ENCODE data around the gene CXXC4.

The CXXC4 gene

GRCh38 chr4:104494822-104495559, at the start of gene CXXC4:
TSS of gene CXXC4 (minus strand) at chr4:104494894. CDS start at chr4:104491802, 3,092 bp downstream.
- DNase-seq (ENCODE audit: low read depth) = no peak

- DNase-seq (ENCODE audit: low read depth) = no peak
Measured at GRCh38 chr4:104533156-104533555, 38.5 kb upstream of the CXXC4 start.

GRCh38 chr4:104532677-104533076, 38.0 kb upstream of the CXXC4 start:
- DNase-seq (ENCODE audit: low read depth) = no peak

- no peak for DNase-seq (ENCODE audit: low read depth)
Measured at GRCh38 chr4:104531390-104531789, 36.7 kb upstream of the CXXC4 start.

- DNase-seq (ENCODE audit: low read depth) = no peak
Measured at GRCh38 chr4:104530426-104530825, 35.7 kb upstream of the CXXC4 start.

- no peak for DNase-seq (ENCODE audit: low read depth)
Measured at GRCh38 chr4:104524591-104524990, 29.9 kb upstream of the CXXC4 start.

- no peak for DNase-seq (ENCODE audit: low read depth)
Measured at GRCh38 chr4:104524026-104524425, 29.3 kb upstream of the CXXC4 start.

- DNase-seq (ENCODE audit: low read depth) = no peak
Measured at GRCh38 chr4:104519588-104519987, 24.9 kb upstream of the CXXC4 start.

GRCh38 chr4:104516884-104517283, 22.2 kb upstream of the CXXC4 start:
- DNase-seq (ENCODE audit: low read depth) = no peak

DNA sequence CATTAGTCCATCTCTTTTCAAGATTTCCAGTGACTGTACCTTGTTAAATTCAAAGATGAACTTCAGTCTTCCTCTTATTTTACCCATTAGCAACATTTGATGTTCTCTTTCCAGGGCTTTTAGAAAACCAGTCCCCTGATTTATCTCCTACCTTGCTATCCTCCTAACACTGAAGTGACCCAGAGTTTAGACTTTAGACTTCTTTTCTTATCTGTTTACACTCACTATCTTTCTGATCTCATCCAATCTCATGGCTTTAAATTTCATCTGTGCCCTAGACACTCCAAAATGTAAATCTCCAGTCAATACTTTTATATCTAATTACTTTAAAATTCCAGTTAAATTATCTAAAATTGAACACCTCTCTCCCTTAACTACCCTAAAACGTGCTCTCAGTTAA, 13.5 kb upstream of the CXXC4 start:
- DNase-seq (ENCODE audit: low read depth) = no peak

DNA sequence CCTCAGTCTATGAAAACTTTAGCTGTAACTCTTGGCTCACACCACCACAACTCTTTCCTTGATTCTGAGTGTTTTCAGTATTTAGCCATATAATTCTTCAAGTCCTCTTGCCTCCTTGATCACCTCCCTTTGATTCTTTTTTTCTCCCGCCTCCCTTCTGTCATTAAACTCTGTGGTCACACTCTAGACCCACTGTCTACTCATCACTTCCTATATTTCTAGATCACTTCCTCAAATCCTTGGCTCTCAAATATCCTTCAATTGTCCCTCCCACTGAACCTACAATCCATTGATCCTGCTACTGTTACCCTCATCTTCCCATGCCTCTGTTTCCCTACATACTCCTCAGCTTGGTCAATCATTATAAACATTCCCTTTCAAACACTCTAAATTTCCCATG, 12.4 kb upstream of the CXXC4 start:
- no peak for DNase-seq (ENCODE audit: low read depth)

DNA sequence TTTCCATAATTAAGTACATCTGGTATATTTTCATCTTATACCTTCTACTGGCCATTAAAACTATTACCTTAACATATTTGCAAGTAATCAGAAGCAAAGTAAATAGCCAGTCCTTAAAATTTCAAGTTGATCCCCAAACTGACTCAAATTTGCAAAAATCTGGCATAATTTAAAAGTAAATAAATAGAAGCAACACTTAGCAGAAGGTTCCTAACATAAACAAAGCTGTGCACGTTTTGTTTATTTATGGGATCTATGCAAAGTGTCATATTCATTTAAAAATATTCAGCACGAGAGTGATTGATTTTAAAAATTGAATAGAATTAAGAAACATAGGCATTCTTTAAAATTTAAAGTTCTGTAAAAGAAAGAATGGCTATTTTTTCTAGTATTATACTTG, 9.8 kb upstream of the CXXC4 start:
- DNase-seq (ENCODE audit: low read depth) = no peak

- no peak for DNase-seq (ENCODE audit: low read depth)
Measured at GRCh38 chr4:104502471-104502870, 7.8 kb upstream of the CXXC4 start.

DNA sequence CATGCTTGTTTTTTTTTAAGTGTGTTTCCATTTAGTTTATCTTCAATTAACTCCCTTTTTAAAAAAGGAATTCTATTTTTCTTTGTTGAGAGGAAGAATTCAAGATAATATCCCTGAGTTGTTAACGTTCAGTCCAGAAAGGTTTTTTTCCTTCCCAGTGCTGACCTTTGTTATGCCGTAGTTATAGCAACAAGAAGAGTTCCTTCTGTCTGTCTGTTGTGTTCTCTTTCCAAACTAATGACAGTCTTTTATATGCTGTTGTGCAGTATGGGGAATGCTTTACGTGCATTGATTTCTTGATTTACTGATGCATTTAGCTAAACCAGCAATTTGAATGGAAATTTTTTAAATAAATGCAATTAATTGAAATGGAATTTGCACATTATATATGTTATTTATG, 6.6 kb upstream of the CXXC4 start:
- no peak for DNase-seq (ENCODE audit: low read depth)

GRCh38 chr4:104500442-104500841, 5.7 kb upstream of the CXXC4 start:
- DNase-seq (ENCODE audit: low read depth) = no peak

DNA sequence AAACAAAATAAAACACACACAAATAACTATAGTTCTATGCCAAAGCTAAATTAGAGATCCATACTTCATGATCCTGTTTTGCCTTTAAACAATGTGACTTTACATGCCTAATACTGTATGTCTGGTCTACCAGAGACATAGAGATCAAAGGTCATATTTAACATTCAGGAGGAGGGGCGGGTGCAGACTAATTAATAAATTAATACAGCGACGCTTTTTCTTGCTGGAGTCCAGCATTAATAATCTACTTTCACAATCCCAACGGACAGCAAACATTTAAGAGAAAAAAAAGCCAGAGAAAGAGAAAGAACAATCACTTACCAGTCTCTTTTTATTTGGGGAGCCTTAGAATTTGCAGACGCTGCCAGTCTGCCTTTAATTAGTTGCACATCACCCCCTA, 509 bp downstream of the CXXC4 start:
- DNase-seq (ENCODE audit: low read depth) = no peak

GRCh38 chr4:104493081-104493831, 1.4 kb downstream of the CXXC4 start:
- no peak for DNase-seq (ENCODE audit: low read depth)

DNA sequence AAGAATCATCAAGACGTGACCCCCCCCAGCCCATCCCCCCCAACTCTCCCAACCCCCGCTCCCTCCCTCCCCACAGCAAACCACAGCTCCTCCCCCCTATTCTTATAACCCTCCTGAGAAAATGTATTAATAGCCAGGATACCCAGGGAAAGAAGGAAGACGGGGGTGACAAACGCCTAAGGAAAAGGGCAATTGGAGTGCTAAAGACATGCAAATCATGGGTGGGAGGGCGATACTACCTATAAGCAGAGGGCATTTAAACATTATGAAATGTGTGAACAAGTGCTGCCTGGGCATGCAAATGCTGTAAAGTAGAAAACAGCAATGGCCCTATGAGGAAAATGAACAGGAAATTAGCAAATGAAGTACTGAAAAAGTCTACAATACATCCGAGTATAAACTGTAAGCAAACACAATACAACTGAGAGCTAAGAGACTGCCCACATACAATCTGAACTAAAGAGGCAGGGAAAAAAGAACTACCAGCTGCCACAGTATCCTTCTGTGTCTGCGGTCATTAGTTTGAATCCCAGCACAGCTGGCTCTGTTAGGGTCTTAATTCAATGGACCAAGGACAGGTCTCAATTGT, 2.4 kb downstream of the CXXC4 start:
- DNase-seq (ENCODE audit: low read depth) = no peak

- DNase-seq (ENCODE audit: low read depth) = no peak
Measured at GRCh38 chr4:104491481-104492182, 3.1 kb downstream of the CXXC4 start.

GRCh38 chr4:104490770-104491480, 3.8 kb downstream of the CXXC4 start:
- no peak for DNase-seq (ENCODE audit: low read depth)

- DNase-seq (ENCODE audit: low read depth) = no peak
Measured at GRCh38 chr4:104490096-104490769, 4.5 kb downstream of the CXXC4 start.
